ENCODE data around the gene SYT8. TPM values are rescaled to one million over a fixed set of nuclear protein-coding genes. Genes with fewer than 3 reads are reported as not detected.
A peak's percentile ranks its signal among the peaks of the same experiment; 100 is the strongest.

SYT8 gene
- total RNA-seq, 1 donor from 2014 or later = 1.2 TPM

DNA sequence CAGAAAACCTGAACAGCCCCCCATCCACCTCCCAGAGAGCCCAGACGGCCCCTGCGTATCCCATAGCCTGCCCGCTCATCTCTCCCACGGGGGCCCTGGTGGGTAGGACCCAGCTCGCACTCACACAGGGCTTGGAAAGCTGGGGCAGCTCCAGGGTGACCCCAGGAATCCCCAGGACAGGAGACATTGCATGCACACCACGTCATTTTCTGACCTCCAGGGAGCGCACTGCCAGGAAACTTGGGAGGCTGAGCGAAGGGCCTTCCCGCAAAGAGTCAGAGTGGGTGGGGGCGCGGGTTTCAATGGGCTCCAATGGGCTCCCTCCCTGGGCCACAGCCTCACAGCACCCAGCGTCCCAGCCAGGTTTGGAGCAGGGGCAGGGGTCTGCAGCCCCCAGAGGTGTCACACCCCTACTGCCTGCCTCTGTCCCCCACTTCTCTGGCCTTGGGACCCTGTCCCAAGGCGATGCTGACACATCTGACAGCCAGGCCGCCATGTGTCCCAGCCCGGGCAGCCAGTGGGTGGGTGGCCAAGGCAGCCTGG, 8.2 kb upstream of the SYT8 start:
- no peak for DNase-seq (ENCODE audit: extremely low spot score in 2 of 2)
- no peaks in the 10 kb centered on the region for H3K36me3 ChIP-seq
- H3K27me3 ChIP-seq = no peaks in the 10 kb centered on the region
- TF ChIP-seq, protein P1, sequence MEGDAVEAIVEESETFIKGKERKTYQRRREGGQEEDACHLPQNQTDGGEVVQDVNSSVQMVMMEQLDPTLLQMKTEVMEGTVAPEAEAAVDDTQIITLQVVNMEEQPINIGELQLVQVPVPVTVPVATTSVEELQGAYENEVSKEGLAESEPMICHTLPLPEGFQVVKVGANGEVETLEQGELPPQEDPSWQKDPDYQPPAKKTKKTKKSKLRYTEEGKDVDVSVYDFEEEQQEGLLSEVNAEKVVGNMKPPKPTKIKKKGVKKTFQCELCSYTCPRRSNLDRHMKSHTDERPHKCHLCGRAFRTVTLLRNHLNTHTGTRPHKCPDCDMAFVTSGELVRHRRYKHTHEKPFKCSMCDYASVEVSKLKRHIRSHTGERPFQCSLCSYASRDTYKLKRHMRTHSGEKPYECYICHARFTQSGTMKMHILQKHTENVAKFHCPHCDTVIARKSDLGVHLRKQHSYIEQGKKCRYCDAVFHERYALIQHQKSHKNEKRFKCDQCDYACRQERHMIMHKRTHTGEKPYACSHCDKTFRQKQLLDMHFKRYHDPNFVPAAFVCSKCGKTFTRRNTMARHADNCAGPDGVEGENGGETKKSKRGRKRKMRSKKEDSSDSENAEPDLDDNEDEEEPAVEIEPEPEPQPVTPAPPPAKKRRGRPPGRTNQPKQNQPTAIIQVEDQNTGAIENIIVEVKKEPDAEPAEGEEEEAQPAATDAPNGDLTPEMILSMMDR (IDR thresholded peaks at IDR 0.05) = no peak
- TF ChIP-seq POLR2AphosphoS5 (IDR thresholded peaks at IDR 0.05; ENCODE audit: insufficient read depth in 1 of 2, low read depth in 1 of 2) (no peak), POLR2A (IDR thresholded peaks at IDR 0.05) (no peak)
- H3K4me1 ChIP-seq = peaks cover 39% of the 10 kb centered on the region
- H3K9me3 ChIP-seq = no peaks in the 10 kb centered on the region
- no peak overlapping the region for H3K4me3 ChIP-seq
- intact Hi-C loops (cut with DNase I) = no loop called here
- H3K27ac ChIP-seq = no peak overlapping the region

DNA sequence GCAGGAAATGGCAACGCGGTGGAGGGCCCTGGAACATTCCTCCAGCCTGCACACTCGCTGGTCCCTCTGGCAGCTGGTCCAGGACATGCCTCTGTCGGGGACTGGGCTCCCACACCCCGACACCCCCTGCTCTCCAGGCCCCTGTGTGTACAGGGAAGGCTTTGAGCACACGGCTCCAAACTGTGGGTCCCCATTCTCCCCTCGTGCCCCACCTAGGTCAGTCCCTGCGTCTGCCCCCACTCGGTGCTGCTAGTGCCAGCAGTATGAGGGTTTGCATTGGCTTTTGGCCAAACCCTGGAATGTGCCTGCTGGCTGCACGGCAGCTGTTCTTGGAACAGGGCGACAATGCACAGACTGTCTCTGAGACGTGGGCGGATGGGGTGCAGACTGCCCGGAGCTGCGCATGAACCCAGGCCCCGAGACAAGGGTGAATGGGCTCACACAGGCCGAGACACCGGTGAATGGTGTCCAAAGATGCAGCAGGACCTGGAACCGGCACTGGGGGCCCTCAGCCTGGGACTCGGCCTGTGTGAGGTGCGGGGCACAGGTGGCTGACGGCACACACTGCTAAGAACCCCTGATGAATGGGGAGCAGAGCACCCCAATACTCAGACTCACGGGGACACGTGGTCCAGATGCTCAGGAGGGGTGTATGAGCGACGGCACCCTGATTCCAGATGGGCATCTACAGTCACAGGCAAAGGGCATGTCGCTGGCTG, 7.5 kb upstream of the SYT8 start:
- Histone ChIP-seq H3K27ac (no peak overlapping the region), H3K9me3 (no peaks in the 10 kb centered on the region), H3K36me3 (no peaks in the 10 kb centered on the region), H3K4me3 (no peak overlapping the region), H3K27me3 (no peaks in the 10 kb centered on the region), H3K4me1 (peaks cover 45% of the 10 kb centered on the region)
- TF ChIP-seq POLR2AphosphoS5 (IDR thresholded peaks at IDR 0.05; ENCODE audit: insufficient read depth in 1 of 2, low read depth in 1 of 2) = peak in 1 of 2 donors; percentile 11
- TF ChIP-seq, protein P1 (IDR thresholded peaks at IDR 0.05) = no peak
- intact Hi-C loops (cut with DNase I) = no loop called here
- no peak for DNase-seq (ENCODE audit: extremely low spot score in 2 of 2)

DNA sequence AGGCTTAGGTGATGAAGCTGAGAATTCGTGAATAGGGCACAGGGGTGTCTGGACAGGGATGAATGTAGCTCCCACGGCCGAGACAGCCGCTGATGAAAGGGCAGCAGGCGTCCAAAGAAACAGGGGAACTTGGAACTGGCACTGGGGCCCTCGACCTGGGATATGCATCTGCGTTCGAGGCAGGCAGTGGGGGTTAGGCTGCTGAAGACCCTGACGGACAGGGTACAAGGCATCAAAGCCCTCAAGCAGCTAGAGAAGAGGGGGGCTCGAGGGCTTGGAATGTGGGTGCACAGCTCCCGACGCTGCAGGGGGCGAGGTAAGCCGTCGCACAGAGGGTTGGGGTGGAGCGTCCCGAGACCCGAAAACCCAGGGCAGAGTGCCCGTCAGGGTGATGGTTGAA, 6.9 kb upstream of the SYT8 start:
- intact Hi-C loops (cut with DNase I) = no loop called here

DNA sequence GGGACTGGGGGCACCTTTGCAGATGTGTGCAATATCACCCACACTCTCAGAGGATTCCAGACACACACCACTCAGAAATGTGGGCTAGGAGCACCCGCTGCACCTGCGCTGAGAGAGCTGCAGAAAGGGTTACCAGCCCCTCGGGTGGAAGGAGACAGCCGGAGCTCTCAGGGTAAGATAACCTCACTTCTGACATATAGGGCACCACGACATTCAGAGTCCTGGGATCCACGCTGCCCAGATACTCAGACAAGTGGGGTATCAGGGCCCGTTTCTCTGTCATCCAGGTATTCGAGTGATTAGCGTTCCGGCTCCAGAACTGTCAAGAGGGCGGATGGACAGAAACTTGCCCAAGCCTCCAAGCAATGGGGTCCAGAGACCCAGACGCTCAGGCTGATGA, 6.2 kb upstream of the SYT8 start:
- H3K27ac ChIP-seq = no peak overlapping the region
- TF ChIP-seq POLR2AphosphoS5 (IDR thresholded peaks at IDR 0.05; ENCODE audit: insufficient read depth in 1 of 2, low read depth in 1 of 2) (no peak), POLR2A (IDR thresholded peaks at IDR 0.05) (no peak)
- TF ChIP-seq, protein P1 (IDR thresholded peaks at IDR 0.05) = no peak
- no peak overlapping the region for H3K4me3 ChIP-seq
- DNase-seq (ENCODE audit: extremely low spot score in 2 of 2) = no peak
- intact Hi-C loops (cut with DNase I) = no loop called here
- H3K9me3 ChIP-seq = no peaks in the 10 kb centered on the region
- no peaks in the 10 kb centered on the region for H3K36me3 ChIP-seq
- H3K4me1 ChIP-seq = peaks cover 53% of the 10 kb centered on the region
- H3K27me3 ChIP-seq = no peaks in the 10 kb centered on the region

More for the DNA sequence above, 6.9 kb upstream of the SYT8 start:
- H3K4me1 ChIP-seq = peaks cover 48% of the 10 kb centered on the region
- TF ChIP-seq POLR2A (IDR thresholded peaks at IDR 0.05) = no peak
- no peak for TF ChIP-seq POLR2AphosphoS5 (IDR thresholded peaks at IDR 0.05; ENCODE audit: insufficient read depth in 1 of 2, low read depth in 1 of 2)
- TF ChIP-seq, protein P1 (IDR thresholded peaks at IDR 0.05) = no peak
- no peaks in the 10 kb centered on the region for H3K27me3 ChIP-seq
- no peak overlapping the region for H3K27ac ChIP-seq
- DNase-seq (ENCODE audit: extremely low spot score in 2 of 2) = no peak
- no peaks in the 10 kb centered on the region for H3K36me3 ChIP-seq
- H3K9me3 ChIP-seq = no peaks in the 10 kb centered on the region
- no peak overlapping the region for H3K4me3 ChIP-seq

Measured in vagina (tissue), 2 donors.